Smooth muscle cell (in vitro differentiated cells): ENCODE data around the gene NUDT22. TPM values are rescaled to one million over a fixed set of nuclear protein-coding genes. Genes with fewer than 3 reads are reported as not detected.

Source experiments
- DNase-seq: peaks from one replicate; lab custom pipeline; 2025; ENCODE audit not compliant: unreplicated experiment; lab: John Stamatoyannopoulos, UW
- H2AFZ ChIP-seq: fragments of 200-600 bp; sonication (generic); 2 replicates; pipeline ENCODE4 v1.6.0; 2016; ENCODE audit warnings: antibody characterized with exemption, low read depth, mild to moderate bottlenecking
- H3F3A ChIP-seq: fragments of 200-600 bp; sonication (generic); 2 replicates; pipeline ENCODE4 v1.6.0; 2017; ENCODE audit warnings: antibody characterized with exemption, low read depth
- H3K27ac ChIP-seq: fragments of 200-600 bp; sonication (generic); 2 replicates; pipeline ENCODE4 v1.5.1; 2016; ENCODE audit warnings: low read depth, mild to moderate bottlenecking
- H3K27me3 ChIP-seq: fragments of 200-600 bp; sonication (generic); 2 replicates; pipeline ENCODE4 v1.6.1; 2016; ENCODE audit warnings: low read depth, mild to moderate bottlenecking
- H3K36me3 ChIP-seq: fragments of 200-600 bp; sonication (generic); 2 replicates; pipeline ENCODE4 v1.5.1; 2016; ENCODE audit warnings: low read depth
- H3K4me1 ChIP-seq: fragments of 200-600 bp; sonication (generic); 2 replicates; pipeline ENCODE4 v1.5.1; 2016; ENCODE audit warnings: low read depth
- H3K4me2 ChIP-seq: fragments of 200-600 bp; sonication (generic); 2 replicates; pipeline ENCODE4 v1.6.0; 2016; ENCODE audit warnings: mild to moderate bottlenecking
- H3K4me3 ChIP-seq: fragments of 200-600 bp; sonication (generic); 2 replicates; pipeline ENCODE4 v1.5.1; 2016; ENCODE audit warnings: mild to moderate bottlenecking
- H3K79me2 ChIP-seq: fragments of 200-600 bp; sonication (generic); 2 replicates; pipeline ENCODE4 v1.6.0; 2016; ENCODE audit warnings: low read depth, mild to moderate bottlenecking
- H3K9ac ChIP-seq: fragments of 200-600 bp; sonication (generic); 2 replicates; pipeline ENCODE4 v1.6.0; 2016; ENCODE audit warnings: low read depth
- H3K9me3 ChIP-seq: fragments of 200-600 bp; sonication (generic); replicated peaks from 2 replicates; pipeline ENCODE4 v1.5.1; 2016; ENCODE audit warnings: low read depth
- H4K20me1 ChIP-seq: fragments of 200-600 bp; sonication (generic); 2 replicates; pipeline ENCODE4 v1.6.0; 2016; ENCODE audit warnings: low read depth
- CTCF ChIP-seq: fragments of 200-600 bp; sonication (generic); IDR thresholded peaks from 2 replicates; pipeline ENCODE4 v1.5.1; 2017; ENCODE audit warnings: borderline replicate concordance, mild to moderate bottlenecking, antibody characterized with exemption; ENCODE audit not compliant: insufficient read depth, poor library complexity, severe bottlenecking
- WGBS: methylation state at CpG from one replicate; pipeline ENCODE4 v1.1.7; 2016; ENCODE audit warnings: low lambda C conversion rate; 5-methylcytosine and 5-hydroxymethylcytosine counted together
- polyA plus RNA-seq: library from polyadenylated mRNA; unstranded; fragments of >200 nt; fragmentation: Nextera tagmentation; extraction: Ambion mirVana; gene quantifications from 2 replicates; pipeline ENCODE4 v1.2.1, GENCODE V29; 2016
- total RNA-seq: library from RNA; depleted of rRNA; stranded (reverse); fragments of >200 nt; gene quantifications from 2 replicates; pipeline ENCODE4 v1.2.3, GENCODE V29; 2014

The NUDT22 gene
- total and polyA plus RNA-seq, 2 experiments from 2014 or later: 51.5 to 82.1 TPM

GRCh38 chr11:64178951-64179639, 47.0 kb upstream of the NUDT22 start:
- no peaks in the 10 kb centered on the region for H3K36me3 ChIP-seq
- no peaks in the 10 kb centered on the region for H3K27me3 ChIP-seq
- no peak for TF ChIP-seq CTCF
- H3K4me2 ChIP-seq: no peak overlapping the region
- peaks cover 4% of the 10 kb centered on the region for H3K4me1 ChIP-seq
- H3K27ac ChIP-seq: no peak overlapping the region
- 98% methylated on average over 12 of the region's 12 CpGs for WGBS
- H3K9ac ChIP-seq: no peak overlapping the region
- H3K79me2 ChIP-seq: peaks cover 13% of the 10 kb centered on the region
- H4K20me1 ChIP-seq: no peaks in the 10 kb centered on the region
- H3K9me3 ChIP-seq: no peaks in the 10 kb centered on the region
- no peak overlapping the region for H3K4me3 ChIP-seq
- no peak for DNase-seq
- H3F3A ChIP-seq: peaks cover 4% of the 10 kb centered on the region
- no peak overlapping the region for H2AFZ ChIP-seq

- Histone ChIP-seq H3F3A (peaks cover 4% of the 10 kb centered on the region), H3K27ac (peak overlapping the region; percentile 77), H3K4me3 (no peak overlapping the region), H4K20me1 (no peaks in the 10 kb centered on the region), H3K36me3 (no peaks in the 10 kb centered on the region), H3K9me3 (no peaks in the 10 kb centered on the region), H3K27me3 (no peaks in the 10 kb centered on the region), H3K79me2 (peaks cover 15% of the 10 kb centered on the region), H3K9ac (no peak overlapping the region), H3K4me1 (peaks cover 7% of the 10 kb centered on the region), H2AFZ (no peak overlapping the region), H3K4me2 (peak overlapping the region; percentile 50)
- TF ChIP-seq CTCF: no peak
- 25% methylated on average over 5 of the region's 5 CpGs for WGBS
- DNase-seq: no peak
Measured at GRCh38 chr11:64180891-64181290, 45.2 kb upstream of the NUDT22 start.

- H3K27me3 ChIP-seq: no peaks in the 10 kb centered on the region
- no peak for TF ChIP-seq CTCF
- peaks cover 4% of the 10 kb centered on the region for H3F3A ChIP-seq
- no peaks in the 10 kb centered on the region for H4K20me1 ChIP-seq
- H3K4me1 ChIP-seq: peaks cover 7% of the 10 kb centered on the region
- peak; percentile 75 for DNase-seq
- H3K9me3 ChIP-seq: no peaks in the 10 kb centered on the region
- peak overlapping the region; percentile 50 for H3K4me2 ChIP-seq
- peak overlapping the region; percentile 77 for H3K27ac ChIP-seq
- 43% methylated on average over 17 of the region's 17 CpGs for WGBS
- H3K4me3 ChIP-seq: no peak overlapping the region
- H3K9ac ChIP-seq: no peak overlapping the region
- H3K79me2 ChIP-seq: peaks cover 15% of the 10 kb centered on the region
- H3K36me3 ChIP-seq: no peaks in the 10 kb centered on the region
- H2AFZ ChIP-seq: no peak overlapping the region
Measured at GRCh38 chr11:64181506-64182411, 44.3 kb upstream of the NUDT22 start.
